Heart right ventricle (tissue), 16 donors: ENCODE data around the gene LMAN1L. TPM values are rescaled to one million over a fixed set of nuclear protein-coding genes. Genes with fewer than 3 reads are reported as not detected.

ENCODE experiments used
- ATAC-seq, 8 donors: fragments of 200-7000 bp; cut with Tn5 transposase; one replicate each; pipeline ENCODE4 v1.9.1; 2020; ENCODE audit warnings: mild to moderate bottlenecking in 8 of 8, moderate library complexity in 8 of 8, moderate number of reproducible peaks in 1 of 8
- DNase-seq, 2 donors: peaks; one replicate each; pipeline ENCODE4 v3.0.0-alpha.2; 2020
- H3K27ac ChIP-seq, 10 donors: fragments of 200-600 bp; sonication (generic) in 2 of 10; one replicate each; pipeline versions ENCODE4 v1.5.0 to v1.8.0; 2020 to 2022; ENCODE audit warnings: mild to moderate bottlenecking in 3 of 10
- H3K27me3 ChIP-seq, 7 donors: fragments of 200-600 bp; one replicate each; pipeline ENCODE4 v1.8.0; 2021 to 2022; ENCODE audit warnings: mild to moderate bottlenecking in 2 of 7
- H3K36me3 ChIP-seq, 9 donors: fragments of 200-600 bp; sonication (generic) in 1 of 9; one replicate each; pipeline versions ENCODE4 v1.5.0 to v1.8.0; 2020 to 2022; ENCODE audit warnings: mild to moderate bottlenecking in 2 of 9
- H3K4me1 ChIP-seq, 9 donors: fragments of 200-600 bp; sonication (generic) in 1 of 9; one replicate each; pipeline versions ENCODE4 v1.5.0 to v1.8.0; 2020 to 2022; ENCODE audit warnings: mild to moderate bottlenecking in 4 of 9
- H3K4me3 ChIP-seq, 10 donors: fragments of 200-600 bp; sonication (generic) in 2 of 10; one replicate each; pipeline versions ENCODE4 v1.5.0 to v1.8.0; 2020 to 2022; ENCODE audit warnings: mild to moderate bottlenecking in 7 of 10, moderate library complexity in 2 of 10
- H3K9me3 ChIP-seq, 11 donors: fragments of 200-600 bp in 10 of 11; sonication (generic) in 2 of 11; one replicate each; pipeline versions ENCODE4 v1.5.0 to v1.8.0; 2013 to 2022; ENCODE audit warnings: mild to moderate bottlenecking in 2 of 11, control low read depth in 1 of 11, moderate library complexity in 1 of 11
- CTCF ChIP-seq, 9 donors: fragments of 200-600 bp; sonication (generic) in 2 of 9; IDR thresholded peaks; one replicate each; pipeline versions ENCODE4 v1.5.0 to v1.8.0; 2021 to 2022; ENCODE audit warnings: antibody characterized with exemption in 9 of 9, mild to moderate bottlenecking in 5 of 9, moderate library complexity in 1 of 9
- WGBS, 2 donors: extraction: QIAGEN DNeasy Blood & Tissue Kit; methylation state at CpG; one replicate each; pipeline ENCODE4 v1.1.7; 2013; ENCODE audit warnings: inconsistent platforms in 1 of 2; 5-methylcytosine and 5-hydroxymethylcytosine counted together
- intact Hi-C, 10 donors: fragments of 100-400 bp; cut with DNase I; formaldehyde crosslinking; loops; one replicate each; pipeline versions ENCODE4 v1.11.1 to v1.14.2; 2022
- polyA plus RNA-seq, 2 donors: library from polyadenylated mRNA; stranded (reverse); fragments of 200-250 nt; gene quantifications; one replicate each; pipeline ENCODE4 v1.2.3, GENCODE V29; 2013
- total RNA-seq, 10 donors: library from RNA; stranded (reverse); fragmentation: NEBNext Ultra II Directional in 3 of 10; extraction: Animal tissue kit (Norgen Biotek cat#: 25700) in 3 of 10; gene quantifications; one replicate each; pipeline versions ENCODE4 v1.2.1 to v1.2.4, GENCODE V29; 2021 to 2023
- donor health status: Arrhythmogenic right ventricular cardiomyopathy.
- donor health status: ischemic (EF 13 %, LVEDD 7.1; RV severe dilation, severe dysfunction).
- donor health status: healthy with polysubstance abuse.
- donor health status: DM: no; HTN: yes; CAD: no.
- donor health status: DM: no; HTN: no; CAD: no.
- donor health status: ischemic (EF 25% LVEDD 6.9; RV normal size, moderate dysfunction).
- donor health status: ischemic (EF 25% LVEDD 5.7; RV mildly dilated, moderate dysfunction).
- donor health status: healthy.
- donor health status: DM: yes; HTN: yes; CAD: no.
- donor health status: Ischemic cardiomyopathy.
- donor health status: ischemic (EF 35%, LVEDD 5.7; RV mildly dilated, moderate dysfunction).
- donor health status: nonischemic (EF 11% LVEDD 7.7; RV severe dilation, severe dysfunction).
- donor health status: DM: yes; HTN: yes; CAD: no.
- donor health status: PGD.
- donor health status: ischemic (EF 29% LVEDD 5.4; RV normal size, mild dysfunction).
- donor health status: nonischemic (EF 23%, LVEDD 6.1; RV moderate dilation, normal function).

Gene LMAN1L
- total and polyA plus RNA-seq, 12 donors: 0.03 to 47.4 (median 9.0) TPM

- WGBS, 2 donors: 46 to 61% methylated on average over 5 of the region's 5 CpGs
- no peaks in the 10 kb centered on the region for H3K9me3 ChIP-seq
- H3K4me3 ChIP-seq: no peak overlapping the region
- H3K27ac ChIP-seq: no peak overlapping the region
- DNase-seq: no peak
- no peak for ATAC-seq
- intact Hi-C loops: no loop called here
- TF ChIP-seq CTCF (IDR thresholded peaks at IDR 0.05): no peak
- peaks cover 0 to 23% (median 8%) of the 10 kb centered on the region in 9 donors for H3K4me1 ChIP-seq
- no peaks in the 10 kb centered on the region for H3K36me3 ChIP-seq
- peaks cover 0 to 35% (median 28%) of the 10 kb centered on the region in 7 donors for H3K27me3 ChIP-seq
These were observed 15.0 kb downstream of the LMAN1L start for GRCh38 chr15:74827614-74828013.

- Histone ChIP-seq H3K4me3 (no peak overlapping the region), H3K9me3 (no peaks in the 10 kb centered on the region), H3K36me3 (no peaks in the 10 kb centered on the region), H3K27ac (no peak overlapping the region), H3K27me3 (peaks cover 0 to 35% (median 27%) of the 10 kb centered on the region in 7 donors), H3K4me1 (peaks cover 0 to 23% (median 8%) of the 10 kb centered on the region in 9 donors)
- no peak for DNase-seq
- no peak for TF ChIP-seq CTCF (IDR thresholded peaks at IDR 0.05)
- no peak for ATAC-seq
- 71 to 73% methylated on average over 6 of the region's 6 CpGs for WGBS, 2 donors
- intact Hi-C loops: no loop called here
These were observed 16.2 kb downstream of the LMAN1L start for GRCh38 chr15:74828835-74829234.

- no peak for DNase-seq
- 53 to 76% methylated on average over 3 of the region's 3 CpGs for WGBS, 2 donors
- H3K4me3 ChIP-seq: no peak overlapping the region
- peaks cover 0 to 23% (median 8%) of the 10 kb centered on the region in 9 donors for H3K4me1 ChIP-seq
- no peak for TF ChIP-seq CTCF (IDR thresholded peaks at IDR 0.05)
- ATAC-seq: no peak
- no peaks in the 10 kb centered on the region for H3K9me3 ChIP-seq
- no peaks in the 10 kb centered on the region for H3K36me3 ChIP-seq
- no peak overlapping the region for H3K27ac ChIP-seq
- intact Hi-C loops: no loop called here
- peaks cover 0 to 35% (median 27%) of the 10 kb centered on the region in 7 donors for H3K27me3 ChIP-seq
These were observed 16.9 kb downstream of the LMAN1L start for GRCh38 chr15:74829486-74829885.

GRCh38 chr15:74829991-74830390 is 17.4 kb downstream of the LMAN1L start:
- Histone ChIP-seq H3K4me3 (no peak overlapping the region), H3K27me3 (peaks cover 0 to 35% (median 27%) of the 10 kb centered on the region in 7 donors), H3K36me3 (no peaks in the 10 kb centered on the region), H3K9me3 (no peaks in the 10 kb centered on the region), H3K4me1 (peaks cover 0 to 23% (median 8%) of the 10 kb centered on the region in 9 donors), H3K27ac (no peak overlapping the region)
- ATAC-seq (no peak), DNase-seq (no peak)
- no peak for TF ChIP-seq CTCF (IDR thresholded peaks at IDR 0.05)
- 51 to 52% methylated on average over 6 of the region's 6 CpGs for WGBS, 2 donors
- intact Hi-C loops: loop anchor here in 2 of 10 donors (5.0 to 10.0 kb wide), 2 partner anchors 55 to 58 kb away; no protein-coding TSS in a partner anchor
